GM18499 (cell line): ENCODE measurements around the gene SLK.

ENCODE experiments used
- ATAC-seq: cut with Tn5 transposase; IDR thresholded peaks from one replicate; pipeline ENCODE4 v1.9.1; 2021; ENCODE audit warnings: moderate number of reproducible peaks; ENCODE audit not compliant: insufficient read depth, unreplicated experiment

Gene SLK

GRCh38 chr10:104045151-104046089 lies 78.5 kb downstream of the SLK start:
- ATAC-seq: no peak

- ATAC-seq: no peak
Observed at GRCh38 chr10:104046651-104047050, 79.7 kb downstream of the SLK start.

- ATAC-seq: no peak
Observed at GRCh38 chr10:104049504-104050250, 82.7 kb downstream of the SLK start.

- ATAC-seq: no peak
Observed at GRCh38 chr10:104052431-104052830, 85.5 kb downstream of the SLK start.

GRCh38 chr10:104053201-104053600 lies 86.3 kb downstream of the SLK start:
- ATAC-seq: no peak

- ATAC-seq: no peak
Observed at GRCh38 chr10:104054430-104054829, 87.5 kb downstream of the SLK start.

- no peak for ATAC-seq
Observed at GRCh38 chr10:104056619-104057273, 89.8 kb downstream of the SLK start.

- ATAC-seq: no peak
Observed at GRCh38 chr10:104057717-104058116, 90.8 kb downstream of the SLK start.

- no peak for ATAC-seq
Observed at GRCh38 chr10:104059364-104059763, 92.4 kb downstream of the SLK start.

GRCh38 chr10:104061196-104061595 lies 94.3 kb downstream of the SLK start:
- ATAC-seq: no peak

GRCh38 chr10:104065748-104066147 lies 98.8 kb downstream of the SLK start:
- ATAC-seq: no peak

GRCh38 chr10:104066945-104067344 lies 100.0 kb downstream of the SLK start:
- no peak for ATAC-seq

- no peak for ATAC-seq
Observed at GRCh38 chr10:104067525-104067924, 100.6 kb downstream of the SLK start.

GRCh38 chr10:104069613-104070012 lies 102.7 kb downstream of the SLK start:
- ATAC-seq: no peak

GRCh38 chr10:104072786-104073185 lies 105.8 kb downstream of the SLK start:
- no peak for ATAC-seq

GRCh38 chr10:104074505-104074904 lies 107.6 kb downstream of the SLK start:
- no peak for ATAC-seq

GRCh38 chr10:104076743-104077160 lies 109.8 kb downstream of the SLK start:
- no peak for ATAC-seq

GRCh38 chr10:104077247-104077646 lies 110.3 kb downstream of the SLK start:
- no peak for ATAC-seq

- no peak for ATAC-seq
Observed at GRCh38 chr10:104077663-104078151, 110.8 kb downstream of the SLK start.
